Loucy (cell line): ENCODE results near the gene CFAP100.

Experiments used
- H2AFZ ChIP-seq: fragments of 200-600 bp; sonication (generic); 2 replicates; pipeline ENCODE4 v1.6.0; 2016; ENCODE audit warnings: antibody characterized with exemption, mild to moderate bottlenecking, low read length, moderate library complexity
- H3F3A ChIP-seq: fragments of 200-600 bp; 2 replicates; pipeline ENCODE4 v1.6.0; 2016; ENCODE audit warnings: antibody characterized with exemption, low read depth, mild to moderate bottlenecking
- H3K27me3 ChIP-seq: fragments of 200-600 bp; sonication (generic); 2 replicates; pipeline ENCODE4 v1.6.1; 2014; ENCODE audit warnings: low read length, mild to moderate bottlenecking; ENCODE audit not compliant: insufficient read depth, poor library complexity, severe bottlenecking
- H3K36me3 ChIP-seq: fragments of 200-600 bp; sonication (generic); 2 replicates; pipeline ENCODE4 v1.6.1; 2016; ENCODE audit warnings: low read length; ENCODE audit not compliant: insufficient read depth
- H3K4me1 ChIP-seq: fragments of 200-600 bp; sonication (generic); 2 replicates; pipeline ENCODE4 v1.5.1; 2014; ENCODE audit warnings: low read length, mild to moderate bottlenecking; ENCODE audit not compliant: insufficient read depth, poor library complexity, severe bottlenecking
- H3K4me2 ChIP-seq: fragments of 200-600 bp; sonication (generic); 2 replicates; pipeline ENCODE4 v1.6.0; 2014; ENCODE audit warnings: antibody characterized with exemption, low read length, low read depth, mild to moderate bottlenecking; ENCODE audit not compliant: poor library complexity, severe bottlenecking
- H3K4me3 ChIP-seq: fragments of 200-600 bp; sonication (generic); 2 replicates; pipeline ENCODE4 v1.5.1; 2014; ENCODE audit warnings: low read length, mild to moderate bottlenecking, mixed read lengths; ENCODE audit not compliant: poor library complexity, severe bottlenecking
- H3K79me2 ChIP-seq: fragments of 200-600 bp; sonication (generic); 2 replicates; pipeline ENCODE4 v1.6.1; 2014; ENCODE audit warnings: low read length; ENCODE audit not compliant: insufficient read depth
- H3K9ac ChIP-seq: fragments of 200-600 bp; sonication (generic); 2 replicates; pipeline ENCODE4 v1.6.0; 2014; ENCODE audit warnings: mild to moderate bottlenecking, low read depth, low read length, moderate library complexity; ENCODE audit not compliant: poor library complexity, severe bottlenecking
- H3K9me2 ChIP-seq: fragments of 200-600 bp; sonication (generic); replicated peaks from 2 replicates; pipeline ENCODE4 v1.6.1; 2016; ENCODE audit warnings: low read depth, low read length, mixed read lengths
- H3K9me3 ChIP-seq: fragments of 200-600 bp; sonication (generic); 2 replicates; pipeline ENCODE4 v1.6.1; 2014; ENCODE audit warnings: mild to moderate bottlenecking, antibody characterized with exemption, low read length, low read depth; ENCODE audit not compliant: insufficient read depth
- H4K20me1 ChIP-seq: fragments of 200-600 bp; sonication (generic); 2 replicates; pipeline ENCODE4 v1.6.0; 2014; ENCODE audit warnings: antibody characterized with exemption, low read length, mild to moderate bottlenecking; ENCODE audit not compliant: insufficient read depth, poor library complexity, severe bottlenecking
- EZH2phosphoT487 ChIP-seq: fragments of 200-600 bp; IDR thresholded peaks from 2 replicates; pipeline ENCODE4 v1.6.1; 2018; ENCODE audit warnings: antibody characterized with exemption, mild to moderate bottlenecking, moderate library complexity, borderline replicate concordance
- TF ChIP-seq, protein P1 (sequence below): fragments of 200-600 bp; sonication (generic); conservative IDR thresholded peaks from 2 replicates; pipeline ENCODE4 v1.5.1; 2014; ENCODE audit warnings: mild to moderate bottlenecking, antibody characterized with exemption, low read length

Gene CFAP100

DNA sequence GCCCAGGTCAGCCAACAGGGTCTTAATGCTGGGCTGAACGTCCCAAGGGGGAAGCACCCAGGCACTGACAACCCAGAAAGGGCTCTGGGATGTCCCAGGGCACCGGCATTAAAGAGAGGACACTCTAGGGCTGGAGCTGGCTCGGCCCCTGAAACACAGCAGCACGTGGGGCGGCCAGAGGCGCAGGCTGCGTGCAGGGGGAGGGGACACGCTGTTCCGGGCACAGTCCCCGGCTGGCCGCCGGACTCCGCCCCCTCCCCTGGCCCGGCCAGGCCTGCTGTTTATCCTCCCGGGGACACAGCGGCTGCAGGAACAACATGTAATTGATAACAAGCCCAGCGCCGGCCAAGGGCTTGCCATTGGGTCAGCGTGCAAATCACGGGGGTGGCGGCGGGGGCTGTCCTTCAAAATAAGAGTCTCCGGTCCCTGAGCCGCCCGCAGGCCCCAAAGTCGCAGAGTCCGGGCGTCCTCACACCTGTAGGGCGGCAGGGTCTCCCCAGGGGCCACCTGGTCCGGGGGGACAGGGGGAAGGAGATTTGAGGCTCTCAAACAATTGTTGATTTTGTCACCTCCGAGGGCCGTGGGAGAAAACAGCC lies 38.8 kb upstream of the CFAP100 start:
- no peak overlapping the region for H3K4me2 ChIP-seq
- H3K9ac ChIP-seq, result no peak overlapping the region
- H3K4me3 ChIP-seq, result no peak overlapping the region
- no peaks in the 10 kb centered on the region for H4K20me1 ChIP-seq
- no peaks in the 10 kb centered on the region for H3F3A ChIP-seq
- no peak overlapping the region for H2AFZ ChIP-seq
- no peaks in the 10 kb centered on the region for H3K4me1 ChIP-seq
- TF ChIP-seq, protein P1, sequence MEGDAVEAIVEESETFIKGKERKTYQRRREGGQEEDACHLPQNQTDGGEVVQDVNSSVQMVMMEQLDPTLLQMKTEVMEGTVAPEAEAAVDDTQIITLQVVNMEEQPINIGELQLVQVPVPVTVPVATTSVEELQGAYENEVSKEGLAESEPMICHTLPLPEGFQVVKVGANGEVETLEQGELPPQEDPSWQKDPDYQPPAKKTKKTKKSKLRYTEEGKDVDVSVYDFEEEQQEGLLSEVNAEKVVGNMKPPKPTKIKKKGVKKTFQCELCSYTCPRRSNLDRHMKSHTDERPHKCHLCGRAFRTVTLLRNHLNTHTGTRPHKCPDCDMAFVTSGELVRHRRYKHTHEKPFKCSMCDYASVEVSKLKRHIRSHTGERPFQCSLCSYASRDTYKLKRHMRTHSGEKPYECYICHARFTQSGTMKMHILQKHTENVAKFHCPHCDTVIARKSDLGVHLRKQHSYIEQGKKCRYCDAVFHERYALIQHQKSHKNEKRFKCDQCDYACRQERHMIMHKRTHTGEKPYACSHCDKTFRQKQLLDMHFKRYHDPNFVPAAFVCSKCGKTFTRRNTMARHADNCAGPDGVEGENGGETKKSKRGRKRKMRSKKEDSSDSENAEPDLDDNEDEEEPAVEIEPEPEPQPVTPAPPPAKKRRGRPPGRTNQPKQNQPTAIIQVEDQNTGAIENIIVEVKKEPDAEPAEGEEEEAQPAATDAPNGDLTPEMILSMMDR, result no peak
- TF ChIP-seq EZH2phosphoT487, result no peak
- H3K36me3 ChIP-seq, result no peaks in the 10 kb centered on the region
- H3K9me3 ChIP-seq, result no peaks in the 10 kb centered on the region
- H3K27me3 ChIP-seq, result no peaks in the 10 kb centered on the region
- no peaks in the 10 kb centered on the region for H3K79me2 ChIP-seq
- H3K9me2 ChIP-seq, result no peaks in the 10 kb centered on the region

DNA sequence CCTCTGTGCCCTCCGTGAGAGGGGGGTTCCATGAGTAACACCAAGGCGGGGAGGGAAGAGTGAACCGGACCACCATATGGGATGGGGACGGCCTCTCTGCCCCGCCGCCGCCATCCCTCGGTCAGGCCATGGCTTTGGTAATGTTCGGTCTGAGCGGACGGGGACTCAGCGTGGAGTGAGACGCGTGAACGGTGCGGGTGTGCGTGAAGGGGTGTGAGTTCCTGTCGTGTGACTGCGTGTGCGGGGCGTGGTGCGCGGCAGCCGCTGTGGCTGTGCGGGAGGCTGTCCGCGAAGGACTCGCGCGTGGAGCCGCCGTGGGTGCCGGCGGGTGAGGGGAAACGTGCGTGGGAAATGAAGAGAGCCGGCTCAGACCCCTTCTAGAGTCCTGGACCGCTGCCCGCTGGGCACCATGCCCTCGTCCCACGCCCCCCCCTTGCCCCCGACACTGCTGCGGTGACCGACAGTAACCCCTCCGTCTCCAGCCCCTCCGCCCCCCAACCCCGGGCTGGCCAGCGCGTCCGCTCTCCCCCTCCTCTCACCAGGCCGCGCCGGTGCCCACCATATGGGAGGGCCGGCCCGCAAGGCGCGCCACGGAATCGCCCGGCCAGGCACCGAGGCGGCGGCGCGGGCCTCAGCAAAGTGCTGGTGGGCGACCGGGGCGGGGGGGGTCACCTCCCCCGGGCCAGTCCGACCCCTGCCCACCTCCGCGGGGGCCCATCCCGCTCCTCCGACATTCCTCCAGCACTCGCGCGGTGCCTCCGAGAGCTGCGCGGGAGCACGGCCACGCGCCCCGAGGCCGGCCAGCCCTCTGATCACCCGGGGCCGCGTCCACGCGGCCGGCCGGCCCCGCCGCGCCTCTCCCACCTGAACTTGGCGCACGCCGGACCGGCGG lies 38.1 kb upstream of the CFAP100 start:
- H3K27me3 ChIP-seq, result no peaks in the 10 kb centered on the region
- H3F3A ChIP-seq, result no peaks in the 10 kb centered on the region
- no peak overlapping the region for H3K9ac ChIP-seq
- H2AFZ ChIP-seq, result no peak overlapping the region
- no peaks in the 10 kb centered on the region for H3K9me3 ChIP-seq
- no peaks in the 10 kb centered on the region for H3K4me1 ChIP-seq
- no peaks in the 10 kb centered on the region for H3K36me3 ChIP-seq
- TF ChIP-seq, protein P1, result no peak
- TF ChIP-seq EZH2phosphoT487, result no peak
- H3K79me2 ChIP-seq, result no peaks in the 10 kb centered on the region
- H3K4me3 ChIP-seq, result no peak overlapping the region
- H3K9me2 ChIP-seq, result no peaks in the 10 kb centered on the region
- H4K20me1 ChIP-seq, result no peaks in the 10 kb centered on the region
- no peak overlapping the region for H3K4me2 ChIP-seq

DNA sequence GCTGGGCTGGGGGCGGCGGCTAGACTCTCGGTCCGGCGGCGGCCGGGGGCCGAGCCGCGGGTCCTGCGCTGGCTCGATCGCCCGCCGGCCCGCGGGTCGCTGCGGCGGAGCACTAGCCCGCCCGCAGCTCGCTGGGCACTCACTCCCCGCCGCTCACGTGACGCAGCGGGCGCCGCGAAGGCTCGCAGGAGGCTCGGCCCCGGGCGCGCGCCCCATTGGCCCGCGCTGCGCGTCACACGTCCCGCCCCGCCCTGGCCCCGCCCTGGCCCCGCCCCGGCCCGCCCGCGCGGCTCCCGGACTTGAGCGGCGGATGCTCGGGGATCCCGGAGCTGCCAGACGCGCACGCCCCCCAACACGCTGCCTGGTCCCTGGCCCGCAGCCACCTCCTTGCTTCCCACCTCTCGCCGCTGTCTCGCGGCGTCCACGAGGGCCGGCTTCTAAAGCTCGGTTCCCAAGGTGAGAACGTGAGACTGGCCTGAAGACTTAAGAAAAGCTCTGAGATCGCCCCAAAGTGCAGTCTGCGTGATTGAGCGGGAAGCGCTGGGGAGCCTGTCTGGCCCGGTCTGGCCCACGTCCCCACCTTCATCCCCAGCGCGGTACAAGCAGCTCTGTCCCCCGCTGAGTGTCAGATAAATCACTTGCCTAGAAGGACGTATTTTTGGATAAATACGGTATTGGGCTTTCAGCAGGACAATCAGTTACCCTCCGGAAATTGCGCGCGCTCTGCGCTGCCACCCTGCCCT lies 37.2 kb upstream of the CFAP100 start, which contains the start of gene KLF15:
Gene KLF15 (minus strand): TSS at position 114 of the 743 bp plus-strand sequence. CDS start 4,486 bp downstream, outside the sequence.
- H3K36me3 ChIP-seq, result no peaks in the 10 kb centered on the region
- H3K9ac ChIP-seq, result no peak within 1 kb of the TSS
- no peak within 1 kb of the TSS for H2AFZ ChIP-seq
- H3F3A ChIP-seq, result no peaks in the 10 kb centered on the region
- peaks cover 3% of the 10 kb centered on the region for H3K4me1 ChIP-seq
- no peaks in the 10 kb centered on the region for H3K79me2 ChIP-seq
- no peaks in the 10 kb centered on the region for H3K9me3 ChIP-seq
- no peaks in the 10 kb centered on the region for H3K27me3 ChIP-seq
- H3K4me2 ChIP-seq, result no peak within 1 kb of the TSS
- TF ChIP-seq EZH2phosphoT487, result no peak
- TF ChIP-seq, protein P1, result no peak
- H3K4me3 ChIP-seq, result no peak within 1 kb of the TSS
- H3K9me2 ChIP-seq, result no peaks in the 10 kb centered on the region
- H4K20me1 ChIP-seq, result no peaks in the 10 kb centered on the region
